Mucosa of descending colon (tissue), 3 donors: Measurements from ENCODE around the gene CEPT1. TPM values are rescaled to one million over a fixed set of nuclear protein-coding genes. Genes with fewer than 3 reads are reported as not detected.
A peak's percentile ranks its signal among the peaks of the same experiment; 100 is the strongest.

Experiments used
- ATAC-seq: fragments of 200-7000 bp; cut with Tn5 transposase; one replicate; pipeline ENCODE4 v1.9.1; 2020; ENCODE audit warnings: mild to moderate bottlenecking, moderate library complexity
- DNase-seq, 3 donors: peaks; one replicate each; pipeline ENCODE4 v3.0.0-alpha.2; 2020
- H3K36me3 ChIP-seq: fragments of 200-600 bp; one replicate; pipeline ENCODE4 v1.8.0; 2021; ENCODE audit warnings: low read depth, mild to moderate bottlenecking
- H3K4me1 ChIP-seq: fragments of 200-600 bp; one replicate; pipeline ENCODE4 v1.8.0; 2021; ENCODE audit warnings: low read depth, mild to moderate bottlenecking
- H3K4me3 ChIP-seq: fragments of 200-600 bp; one replicate; pipeline ENCODE4 v1.8.0; 2021; ENCODE audit warnings: mild to moderate bottlenecking
- H3K9me3 ChIP-seq: fragments of 200-600 bp; one replicate; pipeline ENCODE4 v1.8.0; 2021; ENCODE audit warnings: mild to moderate bottlenecking
- intact Hi-C, 2 donors: fragments of 100-400 bp; cut with DNase I in 1 of 2; cut with micrococcal nuclease in 1 of 2; formaldehyde crosslinking; loops; one replicate each; pipeline versions ENCODE4 v1.11.0 to v1.11.1; 2022; cut with DNase I, micrococcal nuclease
- total RNA-seq, 3 donors: library from RNA; stranded (reverse); fragmentation: NEBNext Ultra II Directional in 2 of 3; extraction: Animal tissue kit (Norgen Biotek cat#: 25700) in 2 of 3; gene quantifications; one replicate each; pipeline versions ENCODE4 v1.2.1 to v1.2.4, GENCODE V29; 2021 to 2023
- TF ChIP-seq, protein P1 (sequence below): fragments of 200-600 bp; IDR thresholded peaks from one replicate; pipeline ENCODE4 v1.8.0; 2022; ENCODE audit warnings: antibody characterized with exemption, mild to moderate bottlenecking
- donor health status: DM: no; HTN: no; CAD: no; lungs with moderate emphysema.
- donor health status: DM: no; HTN: no; CAD: no.
- donor health status: DM: no; HTN: yes; CAD: no.

CEPT1 gene
- total RNA-seq, 3 donors from 2014 or later, result 29.4 to 35.9 (median 31.0) TPM

GRCh38 chr1:111190931-111191451, 51.0 kb downstream of the CEPT1 start:
- intact Hi-C loops, result no loop called here

DNA sequence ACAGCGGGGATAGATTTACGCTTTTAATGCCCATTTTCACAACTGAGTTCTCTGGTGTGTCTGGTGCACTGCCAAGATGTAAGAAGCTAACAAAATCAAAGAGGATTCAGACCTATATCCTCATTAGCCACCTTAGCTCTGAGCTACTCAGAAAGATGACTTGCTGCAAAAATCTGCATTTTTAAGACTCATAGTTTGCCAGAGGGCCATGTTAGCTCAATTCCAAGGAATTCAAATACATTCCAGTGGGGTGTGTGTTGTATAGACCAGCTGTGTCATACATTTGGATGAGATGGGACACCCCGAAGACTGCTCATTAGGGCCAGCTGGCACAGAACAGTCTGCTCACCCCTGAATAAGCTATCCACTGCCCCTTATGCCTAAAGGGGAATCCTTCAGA, 51.5 kb downstream of the CEPT1 start:
- Histone ChIP-seq H3K4me1 (peaks cover 38% of the 10 kb centered on the region), H3K36me3 (peaks cover 5% of the 10 kb centered on the region), H3K9me3 (no peaks in the 10 kb centered on the region), H3K4me3 (no peak overlapping the region)
- DNase-seq, result no peak
- TF ChIP-seq, protein P1, sequence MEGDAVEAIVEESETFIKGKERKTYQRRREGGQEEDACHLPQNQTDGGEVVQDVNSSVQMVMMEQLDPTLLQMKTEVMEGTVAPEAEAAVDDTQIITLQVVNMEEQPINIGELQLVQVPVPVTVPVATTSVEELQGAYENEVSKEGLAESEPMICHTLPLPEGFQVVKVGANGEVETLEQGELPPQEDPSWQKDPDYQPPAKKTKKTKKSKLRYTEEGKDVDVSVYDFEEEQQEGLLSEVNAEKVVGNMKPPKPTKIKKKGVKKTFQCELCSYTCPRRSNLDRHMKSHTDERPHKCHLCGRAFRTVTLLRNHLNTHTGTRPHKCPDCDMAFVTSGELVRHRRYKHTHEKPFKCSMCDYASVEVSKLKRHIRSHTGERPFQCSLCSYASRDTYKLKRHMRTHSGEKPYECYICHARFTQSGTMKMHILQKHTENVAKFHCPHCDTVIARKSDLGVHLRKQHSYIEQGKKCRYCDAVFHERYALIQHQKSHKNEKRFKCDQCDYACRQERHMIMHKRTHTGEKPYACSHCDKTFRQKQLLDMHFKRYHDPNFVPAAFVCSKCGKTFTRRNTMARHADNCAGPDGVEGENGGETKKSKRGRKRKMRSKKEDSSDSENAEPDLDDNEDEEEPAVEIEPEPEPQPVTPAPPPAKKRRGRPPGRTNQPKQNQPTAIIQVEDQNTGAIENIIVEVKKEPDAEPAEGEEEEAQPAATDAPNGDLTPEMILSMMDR, result no peak
- no peak for ATAC-seq
- intact Hi-C loops, result no loop called here

More at GRCh38 chr1:111190931-111191451, 51.0 kb downstream of the CEPT1 start:
- ATAC-seq, result peak; percentile 29
- no peak for DNase-seq
- TF ChIP-seq, protein P1, result no peak
- Histone ChIP-seq H3K4me1 (peaks cover 38% of the 10 kb centered on the region), H3K9me3 (no peaks in the 10 kb centered on the region), H3K36me3 (peaks cover 5% of the 10 kb centered on the region), H3K4me3 (no peak overlapping the region)

GRCh38 chr1:111192074-111192473, 52.1 kb downstream of the CEPT1 start:
- DNase-seq, result no peak
- Histone ChIP-seq H3K4me3 (no peak overlapping the region), H3K4me1 (peaks cover 38% of the 10 kb centered on the region), H3K36me3 (peaks cover 5% of the 10 kb centered on the region), H3K9me3 (no peaks in the 10 kb centered on the region)
- TF ChIP-seq, protein P1, result no peak
- intact Hi-C loops, result no loop called here
- no peak for ATAC-seq

GRCh38 chr1:111192658-111193519, 52.9 kb downstream of the CEPT1 start:
- intact Hi-C loops, result no loop called here
- DNase-seq, result no peak
- ATAC-seq, result peak; percentile 40
- TF ChIP-seq, protein P1, result no peak
- peaks cover 38% of the 10 kb centered on the region for H3K4me1 ChIP-seq
- no peak overlapping the region for H3K4me3 ChIP-seq
- no peaks in the 10 kb centered on the region for H3K9me3 ChIP-seq
- peaks cover 4% of the 10 kb centered on the region for H3K36me3 ChIP-seq

DNA sequence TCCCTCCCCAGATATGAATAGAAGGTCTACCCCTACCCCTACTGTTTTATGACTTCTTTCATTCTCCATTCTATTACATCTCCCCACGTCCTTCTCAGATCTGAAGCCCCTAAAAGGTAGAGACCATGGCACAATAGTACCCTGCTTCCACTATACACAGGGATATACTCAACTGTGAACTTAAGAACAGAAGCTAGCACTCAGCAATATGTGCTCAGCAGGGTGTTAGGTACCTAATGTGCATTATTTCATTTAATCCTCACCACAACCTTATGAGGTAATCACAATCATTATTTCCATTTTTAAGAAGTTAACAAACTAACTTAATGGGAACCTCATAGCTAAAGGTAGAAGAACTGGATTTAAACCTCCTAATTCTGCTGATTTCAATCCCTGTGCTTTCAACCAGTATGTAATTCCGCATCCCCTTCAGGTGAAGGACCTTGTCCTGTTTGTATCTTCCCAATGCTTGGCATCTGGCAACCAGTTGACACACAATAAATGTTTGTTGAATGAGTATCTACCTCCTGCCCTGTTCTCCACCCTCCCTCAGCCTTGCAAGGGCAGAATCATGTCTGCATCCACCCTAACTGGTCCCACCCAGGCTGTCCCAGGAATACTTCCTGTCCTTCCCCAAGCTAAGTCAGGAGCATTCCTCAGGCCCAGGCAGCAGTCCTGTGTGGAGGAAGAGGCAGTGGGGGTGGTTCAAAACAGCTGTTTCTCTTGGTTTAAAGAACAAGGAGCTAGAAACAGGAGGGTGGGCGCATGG, 53.9 kb downstream of the CEPT1 start:
- Histone ChIP-seq H3K4me1 (peaks cover 38% of the 10 kb centered on the region), H3K9me3 (no peaks in the 10 kb centered on the region)
- peak in 1 of 3 donors; percentile 43 for DNase-seq

More for the DNA sequence above, 53.9 kb downstream of the CEPT1 start:
- Histone ChIP-seq H3K36me3 (peaks cover 4% of the 10 kb centered on the region), H3K4me3 (no peak overlapping the region)
- peak; percentile 78 for ATAC-seq
- intact Hi-C loops, result no loop called here
- TF ChIP-seq, protein P1, result no peak
